GM08714 (cell line): ENCODE data around the gene C11orf16.

Source experiments
- H3K4me3 ChIP-seq: fragments of 200-500 bp; sonication (Bioruptor generic); 2 replicates; pipeline ENCODE4 v1.5.1; 2014; ENCODE audit warnings: mild to moderate bottlenecking, low read length, inconsistent platforms
- ZNF274 ChIP-seq: IDR thresholded peaks from 2 replicates; pipeline ENCODE4 v1.6.1; 2012; ENCODE audit warnings: mild to moderate bottlenecking, low read depth, low read length

The C11orf16 gene

GRCh38 chr11:8878771-8879170 lies 54.0 kb downstream of the C11orf16 start:
- TF ChIP-seq ZNF274: no peak
- H3K4me3 ChIP-seq: no peak overlapping the region

GRCh38 chr11:8873741-8874405 lies 58.9 kb downstream of the C11orf16 start:
- no peak for TF ChIP-seq ZNF274
- no peak overlapping the region for H3K4me3 ChIP-seq

GRCh38 chr11:8871962-8872361 lies 60.8 kb downstream of the C11orf16 start:
- no peak overlapping the region for H3K4me3 ChIP-seq
- TF ChIP-seq ZNF274: no peak

- TF ChIP-seq ZNF274: no peak
- H3K4me3 ChIP-seq: peak overlapping the region; percentile 62; the same call in 1 of the 2 replicates
These were observed 61.5 kb downstream of the C11orf16 start for GRCh38 chr11:8871171-8871775.

- H3K4me3 ChIP-seq: peak overlapping the region; percentile 62
- TF ChIP-seq ZNF274: no peak
These were observed 62.2 kb downstream of the C11orf16 start for GRCh38 chr11:8870411-8871170.
